ENCODE measurements around the gene FAM193A.

DNA sequence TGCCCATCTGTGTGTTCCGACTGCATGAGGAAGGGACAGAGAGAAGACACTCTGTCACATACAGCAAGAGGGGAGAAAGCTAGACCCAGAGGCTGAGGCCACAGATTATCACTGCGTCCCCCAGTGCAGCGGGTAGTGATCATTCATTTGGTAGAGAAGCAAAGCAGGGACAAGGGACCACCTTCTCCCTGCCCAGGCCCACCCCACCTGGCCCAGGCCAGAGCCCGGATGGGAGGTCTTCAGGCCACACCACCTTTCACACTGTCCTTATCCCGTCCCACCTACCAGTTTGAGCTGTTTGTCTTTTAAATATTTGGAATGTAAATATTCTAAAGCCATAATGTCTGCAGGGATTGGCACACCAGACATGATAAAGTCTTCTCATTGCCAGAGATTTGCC, 209.1 kb downstream of the FAM193A start:
- TF ChIP-seq, protein P1, sequence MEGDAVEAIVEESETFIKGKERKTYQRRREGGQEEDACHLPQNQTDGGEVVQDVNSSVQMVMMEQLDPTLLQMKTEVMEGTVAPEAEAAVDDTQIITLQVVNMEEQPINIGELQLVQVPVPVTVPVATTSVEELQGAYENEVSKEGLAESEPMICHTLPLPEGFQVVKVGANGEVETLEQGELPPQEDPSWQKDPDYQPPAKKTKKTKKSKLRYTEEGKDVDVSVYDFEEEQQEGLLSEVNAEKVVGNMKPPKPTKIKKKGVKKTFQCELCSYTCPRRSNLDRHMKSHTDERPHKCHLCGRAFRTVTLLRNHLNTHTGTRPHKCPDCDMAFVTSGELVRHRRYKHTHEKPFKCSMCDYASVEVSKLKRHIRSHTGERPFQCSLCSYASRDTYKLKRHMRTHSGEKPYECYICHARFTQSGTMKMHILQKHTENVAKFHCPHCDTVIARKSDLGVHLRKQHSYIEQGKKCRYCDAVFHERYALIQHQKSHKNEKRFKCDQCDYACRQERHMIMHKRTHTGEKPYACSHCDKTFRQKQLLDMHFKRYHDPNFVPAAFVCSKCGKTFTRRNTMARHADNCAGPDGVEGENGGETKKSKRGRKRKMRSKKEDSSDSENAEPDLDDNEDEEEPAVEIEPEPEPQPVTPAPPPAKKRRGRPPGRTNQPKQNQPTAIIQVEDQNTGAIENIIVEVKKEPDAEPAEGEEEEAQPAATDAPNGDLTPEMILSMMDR (IDR thresholded peaks at IDR 0.05): no peak
- no peak for TF ChIP-seq POLR2A (IDR thresholded peaks at IDR 0.05)

Measured in adrenal gland (tissue), 5 donors.